SK-N-SH (cell line): ENCODE measurements around the gene PKN2. TPM values are rescaled to one million over a fixed set of nuclear protein-coding genes. Genes with fewer than 3 reads are reported as not detected.
"Not testable (repeated sequence)": the region's sequence is repeated elsewhere in the genome, so short reads cannot be mapped to it uniquely, and the experiment has no call there.

Source experiments
- CTCF ChIA-PET: fragments of 300-600, 350-600 bp; formaldehyde crosslinking; extraction: SDS; loops from one replicate; lab custom pipeline; 2021; lab: Yijun Ruan, JAX
- POLR2A ChIA-PET: fragments of 350-600 bp; sonication (Branson Sonifier 250); formaldehyde crosslinking; extraction: SDS; loops from one replicate; lab custom pipeline; 2020; ENCODE audit warnings: antibody characterized with exemption, inconsistent platforms; lab: Yijun Ruan, JAX
- DNase-seq: peaks from one replicate; pipeline ENCODE4 v3.0.0; 2012
- H2AFZ ChIP-seq: fragments of 200-600 bp; sonication (generic); 2 replicates; pipeline ENCODE4 v1.8.1; 2016; ENCODE audit warnings: antibody characterized with exemption, mild to moderate bottlenecking, low read depth
- H3F3A ChIP-seq: fragments of 200-600 bp; sonication (generic); replicated peaks from 2 replicates; pipeline ENCODE3; 2016; ENCODE audit warnings: antibody characterized with exemption, mild to moderate bottlenecking; ENCODE audit not compliant: insufficient read depth
- H3K27ac ChIP-seq, 2 experiments: fragments of 200-500 bp in 1 of 2; fragments of 200-600 bp in 1 of 2; sonication (Bioruptor generic) in 1 of 2; sonication (generic), shearing (Covaris generic) in 1 of 2; 2 replicates each; pipeline versions ENCODE4 v1.5.1 to v1.6.1; 2014 to 2016; ENCODE audit warnings: low read depth in 2 of 2, inconsistent platforms in 1 of 2, low read length in 1 of 2, mild to moderate bottlenecking in 1 of 2, mixed read lengths in 1 of 2
- H3K27me3 ChIP-seq: fragments of 200-600 bp; sonication (generic), shearing (Covaris generic); 2 replicates; pipeline ENCODE4 v1.6.1; 2016; ENCODE audit warnings: mixed run types; ENCODE audit not compliant: insufficient read depth
- H3K36me3 ChIP-seq, 2 experiments: fragments of 200-500 bp in 1 of 2; fragments of 200-600 bp in 1 of 2; sonication (Bioruptor generic) in 1 of 2; sonication (generic) in 1 of 2; replicated peaks in 1 of 2; 2 replicates each; pipeline versions ENCODE3 to v1.5.1; 2014 to 2016; ENCODE audit warnings: low read length in 1 of 2, mild to moderate bottlenecking in 1 of 2; ENCODE audit not compliant: insufficient read depth in 2 of 2, control insufficient read depth in 1 of 2
- H3K4me1 ChIP-seq, 2 experiments: fragments of 200-500 bp in 1 of 2; fragments of 200-600 bp in 1 of 2; sonication (Bioruptor generic) in 1 of 2; sonication (generic), shearing (Covaris generic) in 1 of 2; 2 replicates each; pipeline versions ENCODE4 v1.5.1 to v1.6.1; 2014 to 2016; ENCODE audit warnings: low read depth in 1 of 2, low read length in 1 of 2, mixed run types in 1 of 2; ENCODE audit not compliant: insufficient read depth in 2 of 2, control insufficient read depth in 1 of 2
- H3K4me2 ChIP-seq: fragments of 200-600 bp; sonication (generic), shearing (Covaris generic); 2 replicates; pipeline ENCODE4 v1.6.1; 2017; ENCODE audit warnings: mixed run types
- H3K4me3 ChIP-seq, 2 experiments: fragments of 200-500 bp in 1 of 2; fragments of 200-600 bp in 1 of 2; sonication (Bioruptor generic) in 1 of 2; sonication (generic), shearing (Covaris generic) in 1 of 2; 2 replicates each; pipeline versions ENCODE4 v1.5.1 to v1.8.1; 2014 to 2016; ENCODE audit warnings: low read depth in 2 of 2, inconsistent platforms in 1 of 2, low read length in 1 of 2, mild to moderate bottlenecking in 1 of 2, mixed read lengths in 1 of 2, moderate library complexity in 1 of 2
- H3K79me2 ChIP-seq: fragments of 200-600 bp; sonication (generic); 2 replicates; pipeline ENCODE4 v1.8.1; 2017; ENCODE audit warnings: mild to moderate bottlenecking; ENCODE audit not compliant: insufficient read depth
- H3K9ac ChIP-seq: fragments of 200-600 bp; sonication (generic); 2 replicates; pipeline ENCODE4 v1.6.1; 2017; ENCODE audit warnings: mixed run types
- H3K9me2 ChIP-seq: fragments of 200-600 bp; sonication (generic); 2 replicates; pipeline ENCODE4 v1.6.1; 2017; ENCODE audit warnings: mixed run types
- H3K9me3 ChIP-seq: fragments of 200-600 bp; sonication (generic); 2 replicates; pipeline ENCODE4 v1.6.1; 2017; ENCODE audit warnings: mixed run types, mild to moderate bottlenecking, moderate library complexity
- H4K20me1 ChIP-seq: fragments of 200-600 bp; sonication (generic); 2 replicates; pipeline ENCODE4 v1.6.1; 2017; ENCODE audit warnings: mild to moderate bottlenecking, mixed run types; ENCODE audit not compliant: insufficient read depth
- FOSL2 ChIP-seq: IDR thresholded peaks from 2 replicates; pipeline ENCODE4 v1.4.0; 2012; ENCODE audit warnings: low read depth, mild to moderate bottlenecking, moderate library complexity, borderline replicate concordance
- GATA2 ChIP-seq: sonication (generic); formaldehyde crosslinking; IDR thresholded peaks from 2 replicates; pipeline ENCODE4 v1.5.0; 2020; ENCODE audit warnings: mild to moderate bottlenecking, missing genetic modification reagents
- RFX5 ChIP-seq: IDR thresholded peaks from 2 replicates; pipeline ENCODE4 v1.6.1; 2012; ENCODE audit warnings: mild to moderate bottlenecking, improper control_type of control experiment, low read length
- SMC3 ChIP-seq: IDR thresholded peaks from 2 replicates; pipeline ENCODE4 v1.6.1; 2012; ENCODE audit warnings: low read depth, low read length, improper control_type of control experiment
- WGBS: methylation state at CpG from one replicate; pipeline ENCODE4 v1.1.6; 2017; ENCODE audit warnings: low lambda C conversion rate; 5-methylcytosine and 5-hydroxymethylcytosine counted together
- polyA plus RNA-seq, 3 experiments: library from polyadenylated mRNA; depleted of rRNA; stranded (reverse); fragments of >200 nt; gene quantifications; 2 replicates each; pipeline ENCODE4 v1.2.3, GENCODE V29; 2012
- TF ChIP-seq, protein P1 (sequence below): IDR thresholded peaks from 2 replicates; pipeline ENCODE4 v1.4.0; 2012; ENCODE audit warnings: low read depth

The PKN2 gene
- polyA plus RNA-seq, 1 of the 3 experiments (the other 2 are of a cell fraction), result 6.8 TPM

DNA sequence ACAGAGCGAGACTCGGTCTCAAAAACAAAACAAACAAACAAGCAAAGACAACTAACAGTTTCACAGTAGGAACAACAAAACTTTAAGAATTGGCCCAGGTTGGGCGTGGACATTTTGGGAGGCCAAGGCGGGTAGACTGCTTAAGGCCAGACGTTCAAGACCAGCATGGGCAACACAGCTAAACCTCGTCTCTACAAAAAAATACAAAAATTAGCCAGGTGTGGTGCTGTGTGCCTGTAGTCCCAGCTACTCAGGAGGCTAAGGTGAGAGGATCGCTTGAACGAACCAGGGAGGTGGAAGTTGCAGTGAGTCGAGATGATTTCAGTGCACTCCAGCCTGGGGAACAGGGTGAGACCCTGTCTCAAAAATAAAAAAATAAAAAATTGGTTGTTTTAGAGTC, 193.8 kb downstream of the PKN2 start:
- Histone ChIP-seq H3K4me3 (no peak overlapping the region), H3K36me3 (peaks cover 20 to 30% of the 10 kb centered on the region in 2 experiments), H3K9ac (no peak overlapping the region), H3K79me2 (peaks cover 76% of the 10 kb centered on the region), H4K20me1 (peaks cover 22% of the 10 kb centered on the region), H3K9me3 (no peaks in the 10 kb centered on the region), H2AFZ (no peak overlapping the region), H3K27me3 (no peaks in the 10 kb centered on the region), H3K4me2 (no peak overlapping the region), H3K9me2 (no peaks in the 10 kb centered on the region), H3K4me1 (no peaks in the 10 kb centered on the region), H3F3A (peaks cover 12% of the 10 kb centered on the region), H3K27ac (no peak overlapping the region)
- CTCF ChIA-PET, result interaction anchor here (1.0 to 5.9 kb wide), 14 partner anchors 10 to 239 kb away, joined by 3 to 102 read pairs (median 5); partner anchors contain the start of gene PKN2
- TF ChIP-seq, protein P1, sequence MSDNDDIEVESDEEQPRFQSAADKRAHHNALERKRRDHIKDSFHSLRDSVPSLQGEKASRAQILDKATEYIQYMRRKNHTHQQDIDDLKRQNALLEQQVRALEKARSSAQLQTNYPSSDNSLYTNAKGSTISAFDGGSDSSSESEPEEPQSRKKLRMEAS, result no peak
- TF ChIP-seq FOSL2 (no peak), GATA2 (CRISPR knock-in tag) (no peak)
- DNase-seq, result no peak
- POLR2A ChIA-PET, result no interaction called here
- WGBS, result 84% methylated on average over 9 of the region's 9 CpGs

DNA sequence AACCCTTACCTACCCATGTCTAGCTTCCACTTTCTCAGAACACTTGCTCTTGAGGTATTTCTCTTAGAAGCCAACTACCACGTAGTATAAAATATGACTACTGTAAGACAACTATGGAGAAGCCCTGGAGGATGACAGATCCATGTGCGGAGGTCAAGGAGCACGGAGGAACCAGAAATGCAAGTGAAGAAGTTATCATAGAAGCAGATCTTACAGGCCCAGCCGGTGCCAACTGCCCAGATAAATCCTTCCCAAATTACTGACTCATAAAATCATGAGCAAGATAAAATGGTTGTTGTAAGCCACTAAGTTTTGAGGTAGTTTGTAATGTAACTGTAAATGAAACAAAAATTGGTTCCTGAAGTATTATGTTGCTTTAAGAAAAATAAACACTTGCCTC, 194.7 kb downstream of the PKN2 start:
- 51% methylated on average over 4 of the region's 4 CpGs for WGBS
- Histone ChIP-seq H3K27ac (peak overlapping the region in 1 of 2 experiments; percentile 27; a peak in 1 of 4 replicates), H3K79me2 (peaks cover 68% of the 10 kb centered on the region), H3K4me2 (no peak overlapping the region), H3K9me3 (no peaks in the 10 kb centered on the region), H3F3A (peaks cover 12% of the 10 kb centered on the region), H3K27me3 (no peaks in the 10 kb centered on the region), H3K36me3 (peaks cover 23% of the 10 kb centered on the region in 2 experiments), H3K9me2 (no peaks in the 10 kb centered on the region), H2AFZ (no peak overlapping the region), H3K4me1 (no peaks in the 10 kb centered on the region), H3K4me3 (no peak overlapping the region), H4K20me1 (peaks cover 22% of the 10 kb centered on the region), H3K9ac (no peak overlapping the region)
- ChIA-PET POLR2A (no interaction called here), CTCF (interaction anchor here (1.0 to 5.9 kb wide), 6 partner anchors 10 to 223 kb away, joined by 3 to 102 read pairs (median 12); partner anchors contain the start of gene PKN2)
- no peak for DNase-seq
- no peak for TF ChIP-seq FOSL2
- no peak for TF ChIP-seq SMC3
- TF ChIP-seq RFX5, result no peak

DNA sequence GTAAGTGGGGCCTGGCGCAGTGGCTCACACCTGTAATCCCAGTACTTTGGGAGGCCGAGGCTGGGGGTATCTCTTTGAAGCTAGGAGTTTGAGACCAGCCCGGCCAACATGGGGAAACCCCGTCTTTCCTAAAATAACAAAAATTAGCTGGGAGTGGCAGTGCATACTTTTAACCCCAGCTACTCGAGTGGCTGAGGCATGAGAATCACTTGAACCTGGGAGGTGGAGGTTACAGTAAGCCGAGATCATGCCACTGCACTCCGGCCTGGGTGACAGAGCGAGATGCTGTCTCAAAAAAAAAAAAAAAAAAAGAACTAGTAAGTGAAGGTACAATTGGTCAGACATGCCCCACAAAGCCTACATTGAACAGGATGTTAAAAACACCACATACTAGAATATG, 196.6 kb downstream of the PKN2 start:
- H3K4me2 ChIP-seq, H3K27me3 ChIP-seq, H3K9ac ChIP-seq, H3K27ac ChIP-seq, H3K4me1 ChIP-seq, H3K4me3 ChIP-seq, H2AFZ ChIP-seq, DNase-seq, CTCF ChIA-PET, H3K9me3 ChIP-seq, POLR2A ChIA-PET, H3K9me2 ChIP-seq: not testable (repeated sequence)
- Histone ChIP-seq H3K36me3 (peaks cover 33 to 37% of the 10 kb centered on the region in 2 experiments), H3F3A (peaks cover 16% of the 10 kb centered on the region), H3K79me2 (peaks cover 64% of the 10 kb centered on the region), H4K20me1 (peaks cover 16% of the 10 kb centered on the region)
- 96% methylated on average over 8 of the region's 8 CpGs for WGBS
